Activated naive CD8-positive, alpha-beta T cell treated with anti-CD3 and anti-CD28 coated beads for 36 hours (primary cell): Measurements from ENCODE around the gene GPR35. TPM values are rescaled to one million over a fixed set of nuclear protein-coding genes. Genes with fewer than 3 reads are reported as not detected.
"Not testable (repeated sequence)": the region's sequence is repeated elsewhere in the genome, so short reads cannot be mapped to it uniquely, and the experiment has no call there.

Source experiments
- DNase-seq: peaks from one replicate; pipeline ENCODE4 v3.0.0; 2021
- H3K27ac Mint-ChIP-seq: one replicate; pipeline ENCODE4 v1.8.0; 2022; ENCODE audit warnings: mild to moderate bottlenecking, moderate library complexity, mixed read lengths
- H3K27me3 Mint-ChIP-seq: one replicate; pipeline ENCODE4 v1.8.0; 2022; ENCODE audit warnings: mild to moderate bottlenecking, mixed read lengths
- H3K36me3 Mint-ChIP-seq: one replicate; pipeline ENCODE4 v1.8.0; 2021; ENCODE audit warnings: mild to moderate bottlenecking, mixed read lengths
- H3K4me1 Mint-ChIP-seq: one replicate; pipeline ENCODE4 v1.8.0; 2021; ENCODE audit warnings: mixed read lengths
- H3K4me3 Mint-ChIP-seq: one replicate; pipeline ENCODE4 v1.8.0; 2022; ENCODE audit warnings: mild to moderate bottlenecking, moderate library complexity, mixed read lengths
- H3K9me3 Mint-ChIP-seq: one replicate; pipeline ENCODE4 v1.8.0; 2022; ENCODE audit warnings: mixed read lengths
- total RNA-seq, 2 experiments: library from RNA; stranded (reverse); gene quantifications; one replicate each; pipeline ENCODE4 v1.2.3, GENCODE V29; 2021

Gene GPR35
- total RNA-seq, 2 experiments from 2014 or later, result 7.6 to 7.8 TPM

DNA sequence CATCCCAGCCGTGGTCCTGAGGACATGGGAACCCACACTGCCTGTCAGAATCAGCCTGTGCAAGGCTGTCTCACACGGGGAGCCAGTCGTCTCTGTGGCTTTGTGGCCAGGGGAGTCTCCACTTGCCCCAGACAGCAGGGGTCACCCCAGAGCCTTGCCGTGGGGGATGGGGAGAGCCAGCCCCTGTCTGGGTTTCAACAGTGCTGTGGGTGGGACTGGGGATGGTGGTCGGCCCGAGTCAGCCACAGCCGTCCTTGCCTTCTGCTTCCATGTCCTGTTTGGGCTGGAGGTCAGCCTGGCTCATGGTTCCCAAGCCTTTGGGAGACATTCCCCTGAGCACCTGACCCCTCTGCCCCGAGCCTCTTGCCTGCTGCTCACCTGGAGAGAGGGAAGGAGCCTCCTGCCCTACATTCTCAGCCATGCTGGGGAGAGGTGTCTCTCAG, 19.6 kb downstream of the GPR35 start:
- Mint-ChIP-seq H3K4me3 (no peak overlapping the region), H3K9me3 (no peaks in the 10 kb centered on the region), H3K27ac (no peak overlapping the region), H3K36me3 (no peaks in the 10 kb centered on the region), H3K4me1 (peaks cover 2% of the 10 kb centered on the region), H3K27me3 (peaks cover 17% of the 10 kb centered on the region)
- DNase-seq, result no peak

DNA sequence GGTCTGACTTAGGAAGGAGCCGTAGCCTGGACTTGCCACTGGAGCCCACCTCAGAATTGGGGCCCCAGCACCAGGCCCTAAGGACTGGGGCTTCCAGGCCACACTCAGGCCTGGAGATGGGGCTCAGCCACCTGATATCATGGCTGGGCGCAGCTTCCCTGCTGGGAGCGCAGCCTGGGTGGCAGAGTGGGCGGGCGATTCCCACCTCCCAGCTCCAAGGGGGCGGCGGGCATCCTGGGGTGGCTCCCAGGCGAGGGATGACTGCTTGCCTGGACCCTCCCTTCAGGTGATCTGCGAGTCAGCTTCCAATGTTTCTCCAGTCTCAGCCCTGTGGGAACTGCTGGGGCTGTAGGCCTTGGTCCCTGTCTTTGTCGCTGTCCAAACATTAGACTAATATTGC, 20.1 kb downstream of the GPR35 start:
- peaks cover 2% of the 10 kb centered on the region for H3K4me1 Mint-ChIP-seq
- H3K9me3 Mint-ChIP-seq, result no peaks in the 10 kb centered on the region
- no peak overlapping the region for H3K4me3 Mint-ChIP-seq
- DNase-seq, result no peak
- no peak overlapping the region for H3K27ac Mint-ChIP-seq
- peaks cover 17% of the 10 kb centered on the region for H3K27me3 Mint-ChIP-seq
- H3K36me3 Mint-ChIP-seq, result no peaks in the 10 kb centered on the region

DNA sequence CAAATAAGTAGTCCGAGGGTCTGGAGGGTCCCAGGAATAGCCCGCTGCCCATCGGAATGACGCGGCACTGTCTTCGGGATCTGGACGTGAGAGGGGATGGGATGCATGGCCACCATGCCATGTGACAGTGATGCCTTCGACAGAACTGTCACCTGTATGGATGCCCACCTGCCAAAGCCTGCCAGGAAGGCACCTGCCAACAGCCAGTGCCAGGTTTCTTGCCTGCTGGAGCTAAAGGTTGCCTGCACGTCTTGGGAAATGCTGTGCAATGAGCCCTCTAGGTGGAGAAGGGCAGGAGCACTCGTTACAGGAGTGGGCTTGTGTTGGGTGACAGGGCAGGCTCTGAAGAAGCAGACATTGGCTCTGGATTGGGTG, 20.5 kb downstream of the GPR35 start:
- Mint-ChIP-seq H3K4me3 (no peak overlapping the region), H3K27ac (no peak overlapping the region), H3K4me1 (peaks cover 2% of the 10 kb centered on the region), H3K27me3 (peaks cover 17% of the 10 kb centered on the region), H3K36me3 (no peaks in the 10 kb centered on the region), H3K9me3 (no peaks in the 10 kb centered on the region)
- DNase-seq, result no peak

DNA sequence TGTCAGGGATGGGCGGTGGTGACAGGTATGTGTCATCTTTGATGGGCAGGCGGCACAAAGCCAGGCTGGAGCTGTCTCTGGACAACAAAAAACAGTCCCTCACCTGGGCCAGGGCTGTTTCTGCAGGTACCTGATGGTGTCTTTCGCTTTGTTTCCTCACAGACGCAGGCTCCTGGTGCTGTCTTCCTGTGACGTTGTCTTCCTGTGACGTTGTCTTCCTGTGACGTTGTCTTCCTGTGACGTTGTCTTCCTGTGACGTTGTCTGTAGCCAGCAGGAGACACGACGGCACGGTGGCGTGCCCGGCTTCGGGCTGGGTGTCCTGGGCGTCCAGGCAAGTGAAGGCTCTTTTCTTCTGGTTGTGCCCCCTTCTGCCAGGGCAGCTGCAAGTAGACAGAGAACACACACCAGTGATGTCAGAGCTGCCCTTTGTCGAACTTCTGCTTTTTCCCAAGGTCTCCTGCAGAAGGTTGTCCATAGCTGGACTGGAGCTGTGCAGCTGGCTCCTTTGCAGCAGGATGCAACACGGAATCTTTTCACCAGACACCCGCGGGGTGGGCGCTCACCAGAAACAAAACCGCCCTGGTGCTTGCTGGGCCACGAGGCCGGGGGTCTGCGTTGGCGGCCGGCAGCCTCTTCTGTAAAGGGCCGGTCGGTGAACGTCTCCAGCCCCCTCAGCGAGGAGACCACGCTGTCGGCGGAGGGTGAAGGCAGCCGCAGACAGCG, 21.1 kb downstream of the GPR35 start:
- Mint-ChIP-seq H3K27ac (no peak overlapping the region), H3K4me3 (peak overlapping the region; percentile 7), H3K9me3 (no peaks in the 10 kb centered on the region), H3K27me3 (peaks cover 17% of the 10 kb centered on the region), H3K36me3 (no peaks in the 10 kb centered on the region), H3K4me1 (peaks cover 2% of the 10 kb centered on the region)
- no peak for DNase-seq

DNA sequence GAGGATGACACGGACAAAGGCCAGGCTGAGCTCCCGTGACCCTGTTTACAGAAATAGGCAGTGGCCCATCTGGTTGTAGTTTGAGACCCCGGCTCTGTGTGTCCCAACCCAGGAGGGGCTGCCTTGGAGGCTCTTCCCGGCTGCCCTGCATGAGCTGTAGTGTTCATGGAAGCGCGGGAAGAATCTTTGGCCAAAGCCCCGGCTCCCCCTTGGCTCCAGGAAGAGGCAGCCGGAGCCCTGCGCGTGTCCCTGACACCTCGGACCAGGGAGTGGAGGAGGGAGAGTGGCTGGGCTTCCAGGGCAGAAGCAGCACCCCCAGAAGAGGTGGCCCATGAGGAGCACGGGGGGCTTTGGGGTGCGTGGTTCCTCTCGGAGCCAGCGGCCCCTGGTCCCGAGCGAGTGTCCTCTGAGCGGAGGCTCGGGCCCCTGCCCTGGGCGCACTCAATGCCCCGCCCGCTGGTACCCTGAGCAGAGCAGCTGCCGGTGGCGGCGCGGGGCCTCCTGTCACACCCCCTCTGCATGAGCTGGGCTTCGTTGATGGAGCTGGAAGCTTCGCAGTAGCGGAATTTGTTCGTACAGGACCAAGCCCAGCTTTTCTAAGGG, 21.7 kb downstream of the GPR35 start:
- H3K27ac Mint-ChIP-seq, result no peak overlapping the region
- H3K4me1 Mint-ChIP-seq, result peaks cover 2% of the 10 kb centered on the region
- no peaks in the 10 kb centered on the region for H3K9me3 Mint-ChIP-seq
- no peaks in the 10 kb centered on the region for H3K36me3 Mint-ChIP-seq
- no peak overlapping the region for H3K4me3 Mint-ChIP-seq
- H3K27me3 Mint-ChIP-seq, result peaks cover 17% of the 10 kb centered on the region
- no peak for DNase-seq

DNA sequence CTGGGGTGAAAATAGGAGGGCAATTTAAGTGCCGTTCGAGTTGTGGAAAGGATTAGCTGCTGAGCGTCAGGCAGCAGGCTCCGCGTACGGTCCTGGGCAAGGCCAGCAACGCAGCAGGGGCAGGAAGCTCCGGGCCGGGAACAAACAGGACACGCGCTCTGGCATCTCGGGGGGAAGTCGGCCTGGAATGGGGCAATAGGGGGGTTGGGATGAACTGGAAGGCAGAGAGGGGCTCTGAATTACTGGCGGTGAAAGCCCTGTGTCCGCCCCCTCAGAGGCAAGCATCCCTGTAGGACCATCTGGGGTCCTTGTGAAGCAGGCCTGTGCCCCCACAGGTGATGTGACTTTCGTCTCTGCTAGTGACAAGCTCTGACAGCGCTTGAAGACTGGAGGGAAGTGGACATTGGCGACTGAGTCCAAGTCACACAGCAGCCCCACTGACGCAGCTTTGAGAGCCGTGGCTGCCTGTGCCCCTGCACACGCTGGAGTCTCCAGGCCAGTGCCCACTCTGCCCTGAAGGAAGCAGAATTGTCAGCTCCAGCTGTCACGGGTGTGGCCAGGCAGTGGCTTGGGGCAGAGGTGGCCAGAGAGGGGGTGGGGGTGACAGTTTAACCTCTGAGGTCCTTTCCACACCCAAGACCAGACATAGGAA, 22.3 kb downstream of the GPR35 start:
- H3K36me3 Mint-ChIP-seq, result no peaks in the 10 kb centered on the region
- H3K4me3 Mint-ChIP-seq, result no peak overlapping the region
- no peak for DNase-seq
- H3K4me1 Mint-ChIP-seq, result peaks cover 2% of the 10 kb centered on the region
- H3K27ac Mint-ChIP-seq, result no peak overlapping the region
- peaks cover 17% of the 10 kb centered on the region for H3K27me3 Mint-ChIP-seq
- no peaks in the 10 kb centered on the region for H3K9me3 Mint-ChIP-seq

DNA sequence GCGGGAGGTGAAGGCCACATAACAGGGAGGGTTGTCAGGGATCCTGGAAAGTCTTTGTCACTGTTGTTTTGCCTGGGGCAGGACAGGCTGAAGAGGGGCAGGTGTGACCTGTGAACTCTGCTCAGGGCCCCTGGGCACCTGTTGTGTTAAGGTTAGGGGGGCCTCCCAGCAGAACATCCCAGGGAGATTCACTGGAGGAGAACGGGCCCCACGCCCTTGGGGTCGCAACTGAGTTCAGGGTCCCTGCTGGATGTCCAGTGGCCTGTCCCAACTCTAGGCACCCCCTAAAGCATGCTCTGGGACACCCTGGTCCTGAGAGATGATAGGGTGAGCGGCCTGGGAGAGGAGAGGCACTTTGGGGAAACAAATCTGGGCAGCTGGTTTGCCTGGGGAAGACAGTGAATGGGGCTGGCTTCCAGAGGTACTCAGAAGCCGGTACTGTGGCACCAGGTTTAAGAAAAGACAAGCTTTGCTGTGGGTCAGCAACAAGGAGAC, 22.9 kb downstream of the GPR35 start:
- Mint-ChIP-seq H3K27ac (no peak overlapping the region), H3K36me3 (no peaks in the 10 kb centered on the region), H3K27me3 (peaks cover 20% of the 10 kb centered on the region), H3K4me3 (no peak overlapping the region), H3K4me1 (peaks cover 2% of the 10 kb centered on the region), H3K9me3 (no peaks in the 10 kb centered on the region)
- no peak for DNase-seq

DNA sequence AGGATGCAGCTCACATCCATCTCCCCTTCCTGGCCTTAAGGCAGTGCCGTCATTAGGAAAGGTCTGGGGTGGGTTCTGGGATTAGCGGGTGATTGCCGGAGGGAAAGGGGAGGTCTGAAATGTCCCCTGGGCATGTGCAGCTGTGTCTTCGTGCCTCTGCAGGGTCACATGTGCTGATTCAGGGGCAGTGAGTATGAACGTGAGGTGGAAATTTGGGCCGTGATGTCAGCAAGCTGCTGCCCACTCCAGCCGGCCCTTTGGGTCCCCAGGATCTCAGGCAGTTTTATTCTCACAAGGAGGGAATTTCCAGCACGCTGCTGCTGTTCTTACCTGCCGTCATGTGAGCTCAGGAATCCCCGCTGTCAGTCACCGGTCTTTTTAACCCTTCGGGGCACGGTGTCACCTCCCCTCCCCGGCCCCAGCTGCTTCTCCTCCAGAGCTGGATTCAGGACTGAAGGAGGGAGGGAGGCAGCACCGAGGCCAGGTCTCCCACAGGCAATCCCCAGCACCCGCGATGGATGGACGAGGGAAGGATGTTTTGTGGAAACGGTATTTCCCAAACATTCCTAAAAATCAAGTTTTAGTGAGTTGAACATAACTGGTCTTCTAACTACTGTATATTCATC, 23.5 kb downstream of the GPR35 start:
- DNase-seq, result no peak
- Mint-ChIP-seq H3K4me1 (peaks cover 2% of the 10 kb centered on the region), H3K9me3 (no peaks in the 10 kb centered on the region), H3K36me3 (no peaks in the 10 kb centered on the region), H3K27ac (no peak overlapping the region), H3K27me3 (peaks cover 24% of the 10 kb centered on the region), H3K4me3 (no peak overlapping the region)

DNA sequence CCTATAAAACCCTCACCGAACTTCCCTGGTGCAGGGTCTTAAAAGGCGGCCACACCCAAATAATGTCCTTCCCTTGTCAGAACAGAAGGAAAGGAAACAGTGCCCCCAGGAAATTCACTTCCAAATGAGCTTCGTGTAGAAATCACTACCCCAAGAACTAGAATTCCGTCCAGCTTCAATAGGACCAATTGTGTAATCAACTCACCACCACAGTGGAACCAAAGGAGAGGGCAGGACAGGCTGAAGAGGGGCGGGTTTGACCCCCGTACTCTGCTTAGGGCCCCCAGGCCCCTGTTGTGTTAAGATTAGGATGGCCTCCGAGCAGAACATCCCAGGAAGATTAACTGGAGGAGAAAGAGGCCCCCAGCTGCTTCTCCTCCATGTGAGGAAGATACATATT, 24.1 kb downstream of the GPR35 start:
- no peak for DNase-seq
- Mint-ChIP-seq H3K4me1 (peaks cover 2% of the 10 kb centered on the region), H3K27ac (no peak overlapping the region), H3K27me3 (peaks cover 25% of the 10 kb centered on the region), H3K9me3 (no peaks in the 10 kb centered on the region), H3K36me3 (no peaks in the 10 kb centered on the region), H3K4me3 (no peak overlapping the region)

DNA sequence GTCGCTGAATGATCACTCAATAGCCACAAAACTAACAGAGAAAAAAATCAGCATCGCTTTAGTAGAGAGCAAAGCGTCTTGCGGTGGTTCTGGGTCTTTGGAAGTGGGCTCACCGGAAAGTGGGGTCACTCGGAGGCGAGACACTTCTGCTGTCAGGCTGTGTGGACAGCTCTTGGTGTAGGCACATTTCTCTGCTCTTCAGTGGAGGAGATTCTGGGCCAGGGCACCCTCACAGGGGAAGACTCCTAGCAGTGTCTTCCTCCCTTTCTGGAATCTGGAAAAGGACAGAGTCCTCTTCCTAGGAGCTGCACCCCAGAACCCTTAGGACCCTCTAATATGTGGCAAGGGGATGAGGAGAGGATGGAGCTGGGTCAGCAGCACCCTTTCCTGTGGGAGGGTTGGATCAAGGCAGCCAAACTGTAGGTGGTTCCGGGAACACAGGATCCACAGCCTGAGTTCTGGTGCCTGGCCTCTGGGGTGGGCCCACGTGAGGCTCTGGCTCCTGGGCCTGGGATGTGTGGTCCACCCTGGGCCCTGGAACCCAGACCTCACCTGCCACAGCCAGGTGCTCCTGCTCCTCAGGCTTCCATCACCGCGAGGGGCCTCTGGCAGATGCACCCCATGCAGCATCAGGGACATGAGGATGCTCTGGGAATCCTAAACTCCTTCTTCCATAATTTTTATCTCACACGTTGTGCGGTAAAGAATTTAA, 25.1 kb downstream of the GPR35 start:
- Mint-ChIP-seq H3K36me3 (no peaks in the 10 kb centered on the region), H3K27me3 (peaks cover 36% of the 10 kb centered on the region), H3K4me1 (peaks cover 7% of the 10 kb centered on the region), H3K9me3 (no peaks in the 10 kb centered on the region), H3K4me3 (no peak overlapping the region), H3K27ac (no peak overlapping the region)
- no peak for DNase-seq

DNA sequence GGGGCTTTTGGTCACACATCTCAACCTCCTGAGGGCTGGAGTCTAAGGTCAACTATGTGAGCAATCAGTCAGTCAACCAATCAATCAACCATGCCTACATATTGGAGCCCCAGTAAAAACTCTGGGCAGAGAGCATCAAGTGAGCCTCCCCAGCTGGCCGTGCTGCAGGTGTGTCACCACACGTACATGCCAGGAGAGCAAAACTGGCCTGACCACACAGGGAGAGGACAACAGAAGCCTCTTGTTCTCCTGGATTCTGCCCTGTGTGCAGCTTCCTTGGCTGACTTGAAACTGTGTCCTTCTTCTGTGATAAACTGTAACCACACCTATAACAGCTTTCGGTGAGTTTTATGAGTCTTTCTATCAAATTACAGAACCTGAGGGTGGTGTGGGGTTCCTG, 25.9 kb downstream of the GPR35 start:
- H3K36me3 Mint-ChIP-seq, result no peaks in the 10 kb centered on the region
- no peak for DNase-seq
- peaks cover 7% of the 10 kb centered on the region for H3K4me1 Mint-ChIP-seq
- no peaks in the 10 kb centered on the region for H3K9me3 Mint-ChIP-seq
- no peak overlapping the region for H3K4me3 Mint-ChIP-seq
- peaks cover 35% of the 10 kb centered on the region for H3K27me3 Mint-ChIP-seq
- H3K27ac Mint-ChIP-seq, result no peak overlapping the region

DNA sequence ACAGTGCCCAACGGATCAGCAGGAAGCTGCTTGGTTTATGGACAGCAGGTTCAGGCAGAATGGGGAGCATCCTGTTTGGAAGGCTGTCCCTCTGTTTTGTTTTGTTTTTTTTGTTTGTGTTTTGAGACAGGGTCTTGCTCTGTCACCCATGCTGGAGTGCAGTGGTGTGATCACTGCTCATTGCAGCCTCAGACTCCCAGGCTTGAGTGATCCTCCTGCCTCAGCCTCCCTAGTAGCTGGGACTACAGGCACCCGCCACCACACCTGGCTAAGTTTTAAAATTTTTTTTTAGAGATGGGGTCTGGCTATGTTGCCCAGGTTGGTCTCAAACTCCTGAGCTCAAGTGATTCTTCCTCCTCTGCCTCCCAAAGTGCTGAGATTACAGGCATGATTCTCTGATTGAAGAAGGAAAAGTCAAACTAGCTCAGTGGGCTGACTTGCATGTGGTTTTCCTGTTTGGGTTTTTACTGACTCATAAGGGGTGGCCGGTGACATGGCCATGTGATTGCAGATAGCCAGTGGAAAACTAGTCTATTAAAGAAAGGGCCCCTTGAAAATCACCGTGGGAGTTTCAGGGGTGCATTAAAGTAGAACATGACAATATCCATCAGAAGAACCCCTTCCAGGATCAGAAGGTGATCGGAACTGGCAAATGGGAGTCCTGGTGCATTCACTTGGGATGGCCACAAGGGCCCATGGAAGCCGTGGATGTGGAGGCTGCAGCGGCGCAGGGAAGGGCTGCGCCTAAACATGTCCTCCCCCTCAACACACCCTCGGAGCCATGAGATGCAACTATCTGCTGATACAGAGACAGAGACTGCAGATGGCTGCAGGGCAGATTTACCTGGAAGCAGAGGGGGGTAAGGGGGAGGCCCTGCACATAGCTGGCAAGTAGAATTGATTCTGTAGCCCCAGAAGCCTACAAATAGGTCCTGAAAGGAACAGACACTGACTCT, 30.9 kb downstream of the GPR35 start:
- Mint-ChIP-seq H3K4me1 (peaks cover 12% of the 10 kb centered on the region), H3K36me3 (no peaks in the 10 kb centered on the region), H3K27me3 (peaks cover 25% of the 10 kb centered on the region), H3K9me3 (no peaks in the 10 kb centered on the region), H3K27ac (no peak overlapping the region), H3K4me3 (no peak overlapping the region)
- peak; percentile 29 for DNase-seq

DNA sequence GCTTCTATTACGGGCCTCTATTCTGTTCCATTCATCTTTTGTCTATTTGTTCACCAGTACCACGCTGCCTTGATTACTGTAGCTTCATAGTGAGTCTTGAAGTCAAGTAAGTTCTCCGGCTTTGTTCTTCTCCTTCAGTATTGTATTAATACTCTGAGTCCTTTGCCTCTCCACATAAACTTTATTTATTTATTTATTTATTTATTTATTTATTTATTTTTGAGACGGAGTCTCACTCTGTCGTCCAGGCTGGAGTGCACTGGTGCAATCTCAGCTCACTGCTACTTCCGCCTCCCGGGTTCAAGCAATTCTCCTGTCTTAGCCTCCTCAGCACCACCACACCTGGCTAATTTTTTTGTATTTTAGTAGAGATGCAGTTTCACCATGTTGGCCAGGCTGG, 34.6 kb downstream of the GPR35 start:
- not testable (repeated sequence) for H3K36me3 Mint-ChIP-seq, DNase-seq, H3K27ac Mint-ChIP-seq, H3K4me3 Mint-ChIP-seq, H3K9me3 Mint-ChIP-seq
- Mint-ChIP-seq H3K27me3 (peaks cover 15% of the 10 kb centered on the region), H3K4me1 (peaks cover 11% of the 10 kb centered on the region)

DNA sequence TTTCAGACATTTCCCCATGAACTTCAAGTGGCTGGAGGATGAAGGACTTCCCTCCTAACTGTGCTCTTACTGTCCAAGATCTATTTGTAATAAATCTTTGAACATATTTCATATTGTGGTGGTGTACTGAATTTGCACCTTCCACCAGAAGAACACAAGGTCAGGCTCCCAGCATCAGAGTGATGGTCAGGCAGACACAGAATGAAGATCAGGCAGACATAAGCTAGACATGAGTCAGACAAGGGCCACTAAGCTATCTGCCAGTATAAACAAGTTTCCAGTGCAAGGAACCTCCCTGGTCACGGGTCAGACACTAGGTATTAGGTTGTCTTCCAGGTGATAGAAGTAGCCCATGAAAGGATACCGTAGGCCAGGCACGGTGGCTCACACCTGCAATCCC, 37.4 kb downstream of the GPR35 start:
- H3K27ac Mint-ChIP-seq, result no peak overlapping the region
- DNase-seq, result no peak
- no peaks in the 10 kb centered on the region for H3K4me1 Mint-ChIP-seq
- H3K27me3 Mint-ChIP-seq, result peaks cover 21% of the 10 kb centered on the region
- H3K4me3 Mint-ChIP-seq, result no peak overlapping the region
- H3K9me3 Mint-ChIP-seq, result peaks cover 4% of the 10 kb centered on the region
- H3K36me3 Mint-ChIP-seq, result no peaks in the 10 kb centered on the region
